ENCODE measurements around the gene SPATA45. TPM values are rescaled to one million over a fixed set of nuclear protein-coding genes. Genes with fewer than 3 reads are reported as not detected.

Gene SPATA45
- total and polyA plus RNA-seq, 2 of the 4 experiments (the other 2 are of a cell fraction) = not detected

- Histone ChIP-seq H3K9ac (ENCODE audit: low read depth, low read length) (peak overlapping the region; percentile 49), H3K4ac (ENCODE audit: low read depth, low read length) (peak overlapping the region; percentile 60; the same call in 1 of the 2 replicates), H3K4me1 (ENCODE audit: control insufficient read depth, insufficient read depth, low read length) (peaks cover 9% of the 10 kb centered on the region), H3K9me1 (ENCODE audit: insufficient read depth, low read length) (peaks cover 9% of the 10 kb centered on the region), H4K5ac (ENCODE audit: low read depth, low read length) (peak overlapping the region; percentile 67; the same call in 1 of the 2 replicates), H2BK20ac (ENCODE audit: low read depth, low read length) (no peak overlapping the region), H3K14ac (replicated peaks; ENCODE audit: low read depth, low read length) (peak overlapping the region; percentile 76), H3K56ac (ENCODE audit: extremely low read depth, insufficient read depth, low read length) (no peak overlapping the region), H2AFZ (replicated peaks; ENCODE audit: low read length, poor library complexity) (peak overlapping the region; percentile 92), H3K4me2 (ENCODE audit: low read depth, low read length) (peak overlapping the region; percentile 99), H3K9me3 (ENCODE audit: control insufficient read depth, insufficient read depth, low read length) (no peaks in the 10 kb centered on the region), H3K18ac (ENCODE audit: low read depth, low read length) (no peak overlapping the region; the same call in 1 of the 2 replicates), H2BK5ac (ENCODE audit: low read depth, low read length, poor library complexity, severe bottlenecking) (peak overlapping the region; percentile 50), H4K20me1 (ENCODE audit: insufficient read depth, low read length) (no peaks in the 10 kb centered on the region), H3K36me3 (ENCODE audit: control insufficient read depth, insufficient read depth, low read length) (no peaks in the 10 kb centered on the region), H2AK5ac (ENCODE audit: low read depth, low read length) (peak overlapping the region; percentile 20), H3K79me1 (ENCODE audit: low read depth in 1 of 2, low read length in 2 of 2) (peaks cover 5 to 34% of the 10 kb centered on the region in 2 experiments; a peak in 3 of 4 replicates), H2BK15ac (ENCODE audit: low read depth, low read length) (no peak overlapping the region), H3K27me3 (ENCODE audit: control insufficient read depth, insufficient read depth, low read length) (no peaks in the 10 kb centered on the region), H3K27ac (ENCODE audit: insufficient read depth, low read length) (peak overlapping the region; percentile 56), H4K8ac (ENCODE audit: low read depth in 2 of 2, low read length in 2 of 2) (peak overlapping the region in 1 of 2 experiments; percentile 61; a peak in 1 of 4 replicates), H3K23ac (ENCODE audit: low read depth, low read length) (peak overlapping the region; percentile 94), H2BK120ac (ENCODE audit: low read depth, low read length) (no peak overlapping the region), H2AK9ac (replicated peaks; ENCODE audit: low read depth, low read length, poor library complexity) (peak overlapping the region; percentile 96), H4K91ac (ENCODE audit: insufficient read depth, low read depth, low read length) (peak overlapping the region; percentile 11; the same call in 1 of the 2 replicates), H3K4me3 (ENCODE audit: insufficient read depth, low read depth, low read length) (peak overlapping the region; percentile 63)
- dilution Hi-C loops (cut with HindIII; ENCODE audit: low sequenced_read_pairs, unreplicated experiment) = no loop called here
- 2% methylated on average over 43 of the region's 54 CpGs; no CpG with 5 or more reads in 1 of the 2 experiments for WGBS, 2 experiments (ENCODE audit: extremely low coverage in 2 of 2, insufficient read length in 1 of 2)
- ChIA-PET CTCF (interaction anchor here (1.0 kb wide), 1 partner anchor 17 kb away, joined by 3 read pairs; no protein-coding TSS in a partner anchor), POLR2A (ENCODE audit: unreplicated experiment) (interaction anchor here (0.7 to 1.0 kb wide), 2 partner anchors 25 to 178 kb away, joined by 3 to 20 read pairs; no protein-coding TSS in a partner anchor)
- BruUV-seq (replicated peaks) = no TSS peak
- DNase-seq = peak; percentile 31
- in situ Hi-C loops (cut with MboI; ENCODE audit: low sequenced_read_pairs) = no loop called here
- ATAC-seq (ENCODE audit: low read depth) = peak; percentile 28
- intact Hi-C loops (cut with micrococcal nuclease) = loop anchor here (2.0 to 5.0 kb wide), 2 partner anchors 36 to 92 kb away; partner anchors contain the start of gene VASH2
- TF ChIP-seq RCOR1 (IDR thresholded peaks at IDR 0.05; ENCODE audit: insufficient replicate concordance, low read length) (no peak), RAD21 (IDR thresholded peaks at IDR 0.05; ENCODE audit: low read length) (no peak), CEBPB (IDR thresholded peaks at IDR 0.05; ENCODE audit: low read depth, low read length) (no peak), RFX5 (IDR thresholded peaks at IDR 0.05; ENCODE audit: low read depth, low read length) (no peak), ELK1 (IDR thresholded peaks at IDR 0.05; ENCODE audit: borderline replicate concordance, low read depth, low read length) (no peak), MAZ (IDR thresholded peaks at IDR 0.05; ENCODE audit: borderline replicate concordance, low read depth, low read length) (no peak), SMC3 (IDR thresholded peaks at IDR 0.05; ENCODE audit: low read depth, low read length) (no peak), CHD1 (IDR thresholded peaks at IDR 0.05; ENCODE audit: low read depth, low read length) (no peak), NFE2L2 (IDR thresholded peaks at IDR 0.05; ENCODE audit: low read depth, low read length) (no peak), MAFK (IDR thresholded peaks at IDR 0.05; ENCODE audit: low read depth, low read length) (no peak), BHLHE40 (IDR thresholded peaks at IDR 0.05; ENCODE audit: low read depth, low read length) (no peak), POLR2A (IDR thresholded peaks at IDR 0.05; ENCODE audit: low read depth, low read length) (no peak), FOS (IDR thresholded peaks at IDR 0.05; ENCODE audit: low read depth, low read length) (no peak)
Observed at GRCh38 chr1:212858461-212859265, 11.2 kb upstream of the SPATA45 start.

All from IMR-90 (cell line).